ENCODE data around the gene ITPR2.

DNA sequence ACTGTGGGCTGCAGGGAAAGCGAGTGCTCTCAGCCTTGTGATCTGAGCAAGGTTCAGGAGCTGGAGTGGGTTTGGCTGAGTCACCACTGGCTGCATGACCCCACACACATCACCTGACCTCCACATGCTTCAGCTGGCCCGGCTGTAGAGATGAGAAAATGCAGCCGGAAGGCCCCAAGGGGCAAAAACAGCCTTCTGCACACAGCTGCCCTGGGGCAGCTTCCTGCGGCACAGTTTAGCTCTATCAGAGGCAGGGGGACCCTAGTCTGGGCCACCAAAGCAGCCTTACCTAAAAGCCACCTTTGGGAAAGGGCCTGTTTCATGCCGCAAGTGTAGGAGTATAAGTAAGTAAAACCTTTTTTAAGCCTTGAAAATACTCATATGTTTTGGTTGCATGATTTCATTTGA is 514.3 kb downstream of the ITPR2 start:
- TF ChIP-seq POLR2AphosphoS5 (IDR thresholded peaks at IDR 0.05; ENCODE audit: low read depth, low read length) (no peak), TAF1 (IDR thresholded peaks at IDR 0.05; ENCODE audit: borderline replicate concordance, insufficient read depth, low read length) (no peak), SIN3A (IDR thresholded peaks at IDR 0.05; ENCODE audit: borderline replicate concordance, insufficient read depth, low read length) (no peak; the same call in 1 of the 2 replicates)

Measured in PFSK-1 (cell line).